ENCODE results near the gene SPDYA.
"Not testable (repeated sequence)": the region's sequence is repeated elsewhere in the genome, so short reads cannot be mapped to it uniquely, and the experiment has no call there.

- TF ChIP-seq, protein P1, sequence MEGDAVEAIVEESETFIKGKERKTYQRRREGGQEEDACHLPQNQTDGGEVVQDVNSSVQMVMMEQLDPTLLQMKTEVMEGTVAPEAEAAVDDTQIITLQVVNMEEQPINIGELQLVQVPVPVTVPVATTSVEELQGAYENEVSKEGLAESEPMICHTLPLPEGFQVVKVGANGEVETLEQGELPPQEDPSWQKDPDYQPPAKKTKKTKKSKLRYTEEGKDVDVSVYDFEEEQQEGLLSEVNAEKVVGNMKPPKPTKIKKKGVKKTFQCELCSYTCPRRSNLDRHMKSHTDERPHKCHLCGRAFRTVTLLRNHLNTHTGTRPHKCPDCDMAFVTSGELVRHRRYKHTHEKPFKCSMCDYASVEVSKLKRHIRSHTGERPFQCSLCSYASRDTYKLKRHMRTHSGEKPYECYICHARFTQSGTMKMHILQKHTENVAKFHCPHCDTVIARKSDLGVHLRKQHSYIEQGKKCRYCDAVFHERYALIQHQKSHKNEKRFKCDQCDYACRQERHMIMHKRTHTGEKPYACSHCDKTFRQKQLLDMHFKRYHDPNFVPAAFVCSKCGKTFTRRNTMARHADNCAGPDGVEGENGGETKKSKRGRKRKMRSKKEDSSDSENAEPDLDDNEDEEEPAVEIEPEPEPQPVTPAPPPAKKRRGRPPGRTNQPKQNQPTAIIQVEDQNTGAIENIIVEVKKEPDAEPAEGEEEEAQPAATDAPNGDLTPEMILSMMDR (IDR thresholded peaks at IDR 0.05; ENCODE audit: insufficient read depth, low read depth, low read length): not testable (repeated sequence)
- not testable (repeated sequence) for TF ChIP-seq EZH2 (IDR thresholded peaks at IDR 0.05; ENCODE audit: insufficient read depth, low read length)
These were observed 26.1 kb upstream of the SPDYA start for GRCh38 chr2:28784570-28784969.

Measured in astrocyte (in vitro differentiated cells and primary cell).